CD4-positive, CD25-positive, alpha-beta regulatory T cell (primary cell): ENCODE data around the gene NUP153. TPM values are rescaled to one million over a fixed set of nuclear protein-coding genes. Genes with fewer than 3 reads are reported as not detected.

ENCODE experiments used
- ATAC-seq, 2 donors: fragments of 150-1000 bp; cut with Tn5 transposase; one replicate each; pipeline ENCODE4 v1.10.0; 2021; ENCODE audit warnings: low read depth in 2 of 2, moderate number of reproducible peaks in 2 of 2, moderate library complexity in 1 of 2
- DNase-seq, 3 donors: peaks; one replicate each; pipeline versions ENCODE4 v3.0.0 to v3.0.0-alpha.2; 2012 to 2022; ENCODE audit warnings: mixed read lengths in 1 of 3
- H3K27ac ChIP-seq: one replicate; pipeline ENCODE4 v1.7.0; 2013; ENCODE audit warnings: mild to moderate bottlenecking, low read length; ENCODE audit not compliant: insufficient read depth, poor library complexity, severe bottlenecking
- H3K27me3 ChIP-seq: one replicate; pipeline ENCODE4 v1.7.0; 2013; ENCODE audit warnings: low read length; ENCODE audit not compliant: control insufficient read depth, insufficient read depth
- H3K36me3 ChIP-seq: one replicate; pipeline ENCODE4 v1.7.0; 2013; ENCODE audit warnings: mild to moderate bottlenecking, low read length, moderate library complexity; ENCODE audit not compliant: control insufficient read depth, insufficient read depth
- H3K4me1 ChIP-seq: 2 replicates; pipeline ENCODE4 v1.7.0; 2013; ENCODE audit warnings: mild to moderate bottlenecking, low read length; ENCODE audit not compliant: insufficient read depth, control insufficient read depth, poor library complexity, severe bottlenecking
- H3K4me3 ChIP-seq: one replicate; pipeline ENCODE4 v1.7.0; 2013; ENCODE audit warnings: low read depth, mild to moderate bottlenecking, low read length, moderate library complexity
- H3K9me3 ChIP-seq, 2 experiments: 1 replicate in 1 of 2; 2 replicates in 1 of 2; pipeline ENCODE4 v1.7.0; 2013; ENCODE audit warnings: low read length in 2 of 2, mild to moderate bottlenecking in 1 of 2, moderate library complexity in 1 of 2; ENCODE audit not compliant: control insufficient read depth in 2 of 2
- H3K27ac Mint-ChIP-seq, 3 donors: one replicate each; pipeline ENCODE4 v1.8.0; 2020 to 2022; ENCODE audit warnings: mild to moderate bottlenecking in 3 of 3, mixed read lengths in 3 of 3, moderate library complexity in 2 of 3
- H3K27me3 Mint-ChIP-seq: one replicate; pipeline ENCODE4 v1.8.0; 2022; ENCODE audit warnings: mild to moderate bottlenecking, mixed read lengths
- H3K36me3 Mint-ChIP-seq: one replicate; pipeline ENCODE4 v1.8.0; 2020; ENCODE audit warnings: mixed read lengths
- H3K4me1 Mint-ChIP-seq, 4 donors: one replicate each; pipeline ENCODE4 v1.8.0; 2020 to 2022; ENCODE audit warnings: mixed read lengths in 4 of 4, mild to moderate bottlenecking in 1 of 4
- H3K4me3 Mint-ChIP-seq, 4 donors: one replicate each; pipeline ENCODE4 v1.8.0; 2020 to 2022; ENCODE audit warnings: mild to moderate bottlenecking in 4 of 4, mixed read lengths in 4 of 4, moderate library complexity in 3 of 4
- H3K9me3 Mint-ChIP-seq, 7 donors: one replicate each; pipeline ENCODE4 v1.8.0; 2020 to 2022; ENCODE audit warnings: mixed read lengths in 7 of 7, mild to moderate bottlenecking in 3 of 7, moderate library complexity in 2 of 7
- polyA plus RNA-seq, 4 donors: library from polyadenylated mRNA; unstranded; fragments of 300-500 nt; fragmentation: Illumina TruSeq; gene quantifications; one replicate each; pipeline ENCODE4 v1.2.3, GENCODE V29; 2021
- total RNA-seq: library from RNA; stranded (reverse); gene quantifications from one replicate; pipeline ENCODE4 v1.2.3, GENCODE V29; 2022

Gene NUP153
- total and polyA plus RNA-seq, 5 donors from 2014 or later = 4.2 to 64.5 (median 4.5) TPM

- Histone ChIP-seq H3K4me1 (no peaks in the 10 kb centered on the region), H3K27ac (no peak overlapping the region), H3K9me3 (no peaks in the 10 kb centered on the region), H3K4me3 (no peak overlapping the region), H3K27me3 (no peaks in the 10 kb centered on the region), H3K36me3 (peaks cover 66% of the 10 kb centered on the region)
- H3K27me3 Mint-ChIP-seq = no peaks in the 10 kb centered on the region
- H3K4me3 Mint-ChIP-seq = peak overlapping the region in 1 of 4 donors; percentile 63
- ATAC-seq = no peak
- H3K27ac Mint-ChIP-seq = peak overlapping the region in 2 of 3 donors; percentile 44 to 60
- H3K36me3 Mint-ChIP-seq = peaks cover 43% of the 10 kb centered on the region
- no peaks in the 10 kb centered on the region for H3K9me3 Mint-ChIP-seq
- DNase-seq = no peak
- peaks cover 16 to 39% (median 22%) of the 10 kb centered on the region in 4 donors for H3K4me1 Mint-ChIP-seq
These were observed 50.6 kb downstream of the NUP153 start for GRCh38 chr6:17656092-17656491.

- Mint-ChIP-seq H3K27ac (peak overlapping the region; percentile 32 to 73 (median 40)), H3K4me3 (no peak overlapping the region), H3K4me1 (peaks cover 10 to 49% (median 27%) of the 10 kb centered on the region in 4 donors), H3K36me3 (peaks cover 49% of the 10 kb centered on the region), H3K9me3 (no peaks in the 10 kb centered on the region), H3K27me3 (no peaks in the 10 kb centered on the region)
- DNase-seq (no peak), ATAC-seq (peak in 1 of 2 donors; percentile 34)
- Histone ChIP-seq H3K36me3 (peaks cover 63% of the 10 kb centered on the region), H3K4me1 (no peaks in the 10 kb centered on the region), H3K4me3 (no peak overlapping the region), H3K27ac (no peak overlapping the region), H3K27me3 (no peaks in the 10 kb centered on the region), H3K9me3 (no peaks in the 10 kb centered on the region)
These were observed 53.4 kb downstream of the NUP153 start for GRCh38 chr6:17653198-17653882.

GRCh38 chr6:17650656-17651309 lies 55.9 kb downstream of the NUP153 start:
- no peaks in the 10 kb centered on the region for H3K9me3 Mint-ChIP-seq
- H3K36me3 ChIP-seq = peaks cover 64% of the 10 kb centered on the region
- peaks cover 44% of the 10 kb centered on the region for H3K36me3 Mint-ChIP-seq
- peaks cover 7 to 42% (median 26%) of the 10 kb centered on the region in 4 donors for H3K4me1 Mint-ChIP-seq
- H3K27me3 Mint-ChIP-seq = no peaks in the 10 kb centered on the region
- H3K27ac ChIP-seq = no peak overlapping the region
- no peak for DNase-seq
- no peak for ATAC-seq
- H3K9me3 ChIP-seq = no peaks in the 10 kb centered on the region
- no peak overlapping the region for H3K4me3 ChIP-seq
- peak overlapping the region in 2 of 3 donors; percentile 22 to 68 for H3K27ac Mint-ChIP-seq
- no peaks in the 10 kb centered on the region for H3K4me1 ChIP-seq
- H3K4me3 Mint-ChIP-seq = no peak overlapping the region
- H3K27me3 ChIP-seq = no peaks in the 10 kb centered on the region

GRCh38 chr6:17648745-17649144 lies 58.0 kb downstream of the NUP153 start:
- ATAC-seq = no peak
- Mint-ChIP-seq H3K36me3 (peaks cover 47% of the 10 kb centered on the region), H3K9me3 (no peaks in the 10 kb centered on the region), H3K4me1 (peaks cover 7 to 29% (median 25%) of the 10 kb centered on the region in 4 donors), H3K27me3 (no peaks in the 10 kb centered on the region), H3K4me3 (no peak overlapping the region), H3K27ac (peak overlapping the region in 1 of 3 donors; percentile 4)
- H3K27me3 ChIP-seq = no peaks in the 10 kb centered on the region
- H3K4me3 ChIP-seq = no peak overlapping the region
- no peaks in the 10 kb centered on the region for H3K9me3 ChIP-seq
- no peak overlapping the region for H3K27ac ChIP-seq
- DNase-seq = no peak
- no peaks in the 10 kb centered on the region for H3K4me1 ChIP-seq
- H3K36me3 ChIP-seq = peaks cover 75% of the 10 kb centered on the region

- Mint-ChIP-seq H3K27ac (peak overlapping the region in 1 of 3 donors; percentile 63), H3K36me3 (peaks cover 60% of the 10 kb centered on the region), H3K27me3 (no peaks in the 10 kb centered on the region), H3K9me3 (no peaks in the 10 kb centered on the region), H3K4me1 (peaks cover 7 to 23% (median 16%) of the 10 kb centered on the region in 4 donors), H3K4me3 (no peak overlapping the region)
- ATAC-seq (no peak), DNase-seq (no peak)
- H3K27ac ChIP-seq = no peak overlapping the region
- no peak overlapping the region for H3K4me3 ChIP-seq
- H3K4me1 ChIP-seq = no peaks in the 10 kb centered on the region
- no peaks in the 10 kb centered on the region for H3K9me3 ChIP-seq
- peaks cover 84% of the 10 kb centered on the region for H3K36me3 ChIP-seq
- H3K27me3 ChIP-seq = no peaks in the 10 kb centered on the region
These were observed 66.2 kb downstream of the NUP153 start for GRCh38 chr6:17640477-17640917.

DNA sequence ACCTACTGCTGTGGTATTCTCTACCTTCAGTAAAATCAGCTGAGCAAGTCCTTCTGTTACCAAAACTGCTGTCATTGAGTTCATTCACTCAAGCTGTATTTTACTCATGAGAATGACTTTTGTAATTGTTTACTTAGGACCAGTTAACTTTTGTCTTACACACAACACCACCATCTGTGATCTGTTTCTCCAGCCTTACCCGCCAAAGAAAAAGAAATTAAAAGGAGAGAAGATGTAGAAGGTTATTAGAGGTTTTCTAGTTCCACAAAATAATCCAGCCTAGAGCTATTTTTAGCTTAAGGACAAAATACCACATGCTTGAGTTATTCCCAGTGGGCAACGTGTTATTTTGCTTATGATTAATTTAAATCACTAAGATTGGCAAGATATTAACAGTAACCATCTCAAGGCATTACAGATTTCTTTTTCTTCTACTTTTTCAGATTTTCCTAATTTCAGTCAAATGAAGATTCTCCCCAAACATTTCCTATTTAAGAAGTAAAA lies 68.5 kb downstream of the NUP153 start:
- peak overlapping the region in 1 of 3 donors; percentile 64 for H3K27ac Mint-ChIP-seq
- no peak overlapping the region for H3K27ac ChIP-seq
- peaks cover 47% of the 10 kb centered on the region for H3K36me3 Mint-ChIP-seq
- peaks cover 10 to 40% (median 29%) of the 10 kb centered on the region in 4 donors for H3K4me1 Mint-ChIP-seq
- H3K4me3 Mint-ChIP-seq = no peak overlapping the region
- H3K27me3 Mint-ChIP-seq = no peaks in the 10 kb centered on the region
- ATAC-seq = no peak
- no peaks in the 10 kb centered on the region for H3K27me3 ChIP-seq
- no peak overlapping the region for H3K4me3 ChIP-seq
- H3K9me3 ChIP-seq = no peaks in the 10 kb centered on the region
- no peaks in the 10 kb centered on the region for H3K9me3 Mint-ChIP-seq
- peaks cover 66% of the 10 kb centered on the region for H3K36me3 ChIP-seq
- no peak for DNase-seq
- peaks cover 14% of the 10 kb centered on the region for H3K4me1 ChIP-seq

DNA sequence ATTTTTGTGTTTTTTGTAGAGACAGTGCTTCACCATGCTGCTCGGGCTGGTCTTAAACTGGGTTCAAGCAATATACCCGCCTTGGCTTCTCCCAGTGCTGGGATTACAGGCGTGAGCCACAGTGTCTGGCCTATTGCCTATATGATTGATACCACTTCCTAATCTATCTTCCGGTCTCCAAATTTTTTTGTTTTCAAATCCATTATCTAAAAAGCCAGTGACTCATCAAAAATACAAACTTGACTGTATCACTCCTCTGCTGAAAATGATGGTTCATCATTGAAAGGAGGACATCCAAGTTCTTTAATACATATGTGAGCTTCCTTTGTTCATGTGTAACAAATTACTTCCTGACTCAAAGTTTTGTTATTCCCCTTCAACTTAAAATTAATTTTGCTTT lies 71.2 kb downstream of the NUP153 start:
- H3K9me3 ChIP-seq = no peaks in the 10 kb centered on the region
- peak overlapping the region in 1 of 4 donors; percentile 10 for H3K4me3 Mint-ChIP-seq
- DNase-seq (no peak), ATAC-seq (no peak)
- H3K27ac ChIP-seq = no peak overlapping the region
- H3K27ac Mint-ChIP-seq = peak overlapping the region in 2 of 3 donors; percentile 8 to 51
- peaks cover 15% of the 10 kb centered on the region for H3K4me1 ChIP-seq
- no peaks in the 10 kb centered on the region for H3K27me3 Mint-ChIP-seq
- peaks cover 47% of the 10 kb centered on the region for H3K36me3 Mint-ChIP-seq
- H3K9me3 Mint-ChIP-seq = peaks cover 0 to 2% (median 0%) of the 10 kb centered on the region in 7 donors
- H3K36me3 ChIP-seq = peaks cover 62% of the 10 kb centered on the region
- peaks cover 18 to 47% (median 37%) of the 10 kb centered on the region in 4 donors for H3K4me1 Mint-ChIP-seq
- H3K4me3 ChIP-seq = no peak overlapping the region
- no peaks in the 10 kb centered on the region for H3K27me3 ChIP-seq
